B cell (primary cell): ENCODE results near the gene COL19A1. TPM values are rescaled to one million over a fixed set of nuclear protein-coding genes. Genes with fewer than 3 reads are reported as not detected.

Source experiments
- ATAC-seq: fragments of 200-7000 bp; cut with Tn5 transposase; one replicate; pipeline ENCODE4 v1.10.0; 2021; ENCODE audit warnings: low read depth, mild to moderate bottlenecking, moderate number of reproducible peaks, moderate library complexity
- CTCF ChIA-PET: fragments of 350-600 bp; sonication (Branson Sonifier 250); formaldehyde crosslinking; loops from one replicate; lab custom pipeline; 2021; ENCODE audit warnings: antibody characterized with exemption, inconsistent platforms; lab: Charles Lee
- POLR2A ChIA-PET: fragments of 350-600 bp; sonication (Branson Sonifier 250); formaldehyde crosslinking; loops from one replicate; lab custom pipeline; 2021; ENCODE audit warnings: antibody characterized with exemption; lab: Charles Lee
- DNase-seq: peaks from one replicate; pipeline ENCODE4 v3.0.0; 2013
- H2AFZ ChIP-seq: 2 replicates; pipeline ENCODE4 v1.6.1; 2012; ENCODE audit warnings: mild to moderate bottlenecking, low read depth, low read length; ENCODE audit not compliant: insufficient read depth, poor library complexity, severe bottlenecking
- H3K27ac ChIP-seq, 2 donors: 1 replicate in 1 of 2; 2 replicates in 1 of 2; pipeline ENCODE4 v1.5.1; 2012 to 2013; ENCODE audit warnings: low read length in 2 of 2, mild to moderate bottlenecking in 2 of 2, moderate library complexity in 1 of 2
- H3K27me3 ChIP-seq, 4 experiments: fragments of 200-600 bp in 1 of 4; sonication (generic) in 1 of 4; replicated peaks in 1 of 4; 1 replicate in 2 of 4; 2 replicates in 2 of 4; pipeline versions ENCODE4 v1.6.1 to v1.7.0; 2013 to 2016; ENCODE audit warnings: low read length in 3 of 4, mild to moderate bottlenecking in 2 of 4, mixed read lengths in 1 of 4, moderate library complexity in 1 of 4; ENCODE audit not compliant: insufficient read depth in 4 of 4, control insufficient read depth in 3 of 4; ENCODE audit errors: control extremely low read depth in 1 of 4
- H3K36me3 ChIP-seq, 2 experiments: replicated peaks in 1 of 2; 1 replicate in 1 of 2; 2 replicates in 1 of 2; pipeline versions ENCODE4 v1.6.1 to v1.7.1; 2013; ENCODE audit warnings: low read length in 1 of 2; ENCODE audit not compliant: insufficient read depth in 2 of 2, control insufficient read depth in 1 of 2; ENCODE audit errors: control extremely low read depth in 1 of 2, extremely low read depth in 1 of 2
- H3K4me1 ChIP-seq, 2 donors: fragments of 200-600 bp in 1 of 2; sonication (generic) in 1 of 2; 1 replicate in 1 of 2; 2 replicates in 1 of 2; pipeline versions ENCODE4 v1.5.1 to v1.6.1; 2013 to 2017; ENCODE audit warnings: low read length in 2 of 2; ENCODE audit not compliant: control insufficient read depth in 2 of 2, insufficient read depth in 2 of 2
- H3K4me2 ChIP-seq: replicated peaks from 2 replicates; pipeline ENCODE3; 2012; ENCODE audit warnings: mild to moderate bottlenecking, low read depth, low read length; ENCODE audit not compliant: poor library complexity, severe bottlenecking
- H3K4me3 ChIP-seq, 5 experiments: fragments of 200-600 bp in 1 of 5; sonication (generic) in 1 of 5; 1 replicate in 3 of 5; 2 replicates in 2 of 5; pipeline versions ENCODE4 v1.5.1 to v1.7.0; 2011 to 2016; ENCODE audit warnings: low read length in 4 of 5, mild to moderate bottlenecking in 4 of 5, low read depth in 2 of 5, control low read depth in 1 of 5, moderate library complexity in 1 of 5; ENCODE audit not compliant: insufficient read depth in 1 of 5; ENCODE audit errors: control extremely low read depth in 1 of 5, extremely low read depth in 1 of 5
- H3K79me2 ChIP-seq: fragments of 200-600 bp; sonication (generic); one replicate; pipeline ENCODE4 v1.6.0; 2016; ENCODE audit warnings: low read length; ENCODE audit not compliant: control insufficient read depth, insufficient read depth
- H3K9ac ChIP-seq: fragments of 200-600 bp; sonication (generic); 2 replicates; pipeline ENCODE4 v1.6.1; 2017; ENCODE audit warnings: mild to moderate bottlenecking, low read length, moderate library complexity
- H3K9me3 ChIP-seq, 3 donors: one replicate each; pipeline versions ENCODE4 v1.6.1 to v1.7.1; 2013; ENCODE audit warnings: low read length in 2 of 3; ENCODE audit not compliant: control insufficient read depth in 2 of 3, insufficient read depth in 1 of 3; ENCODE audit errors: control extremely low read depth in 1 of 3
- H4K20me1 ChIP-seq: 2 replicates; pipeline ENCODE4 v1.6.0; 2012; ENCODE audit warnings: mild to moderate bottlenecking, low read length; ENCODE audit not compliant: insufficient read depth, control insufficient read depth, poor library complexity, severe bottlenecking
- H3K27ac Mint-ChIP-seq: one replicate; pipeline ENCODE4 v1.8.0; 2021; ENCODE audit warnings: mixed read lengths
- H3K27me3 Mint-ChIP-seq: one replicate; pipeline ENCODE4 v1.8.0; 2021; ENCODE audit warnings: mixed read lengths
- H3K4me1 Mint-ChIP-seq: one replicate; pipeline ENCODE4 v1.8.0; 2021; ENCODE audit warnings: mixed read lengths
- H3K4me3 Mint-ChIP-seq: one replicate; pipeline ENCODE4 v1.8.0; 2021; ENCODE audit warnings: mixed read lengths
- H3K9me3 Mint-ChIP-seq: one replicate; pipeline ENCODE4 v1.8.0; 2022; ENCODE audit warnings: mixed read lengths; ENCODE audit not compliant: insufficient read depth
- CTCF ChIP-seq: fragments of 200-600 bp; IDR thresholded peaks from one replicate; pipeline ENCODE4 v1.8.0; 2022; ENCODE audit warnings: antibody characterized with exemption, mild to moderate bottlenecking
- EZH2 ChIP-seq: IDR thresholded peaks from 2 replicates; pipeline ENCODE4 v1.6.1; 2012; ENCODE audit warnings: borderline replicate concordance, low read depth, mild to moderate bottlenecking, moderate library complexity, low read length; ENCODE audit not compliant: insufficient read depth, poor library complexity, severe bottlenecking
- WGBS: methylation state at CpG from one replicate; pipeline ENCODE4 v1.1.5; 2013; ENCODE audit warnings: missing lambda C conversion rate; ENCODE audit not compliant: insufficient coverage; 5-methylcytosine and 5-hydroxymethylcytosine counted together
- intact Hi-C: fragments of 100-400 bp; cut with micrococcal nuclease; formaldehyde crosslinking; loops from one replicate; pipeline ENCODE4 v1.10.0; 2022
- polyA plus RNA-seq: library from polyadenylated mRNA; depleted of rRNA; stranded (reverse); fragments of >200 nt; gene quantifications from 2 replicates; pipeline ENCODE4 v1.2.3, GENCODE V29; 2012
- total RNA-seq, 2 donors: library from RNA; stranded (reverse); fragments of 120-200 nt in 1 of 2; gene quantifications; 1 replicate in 1 of 2; 2 replicates in 1 of 2; pipeline versions ENCODE4 v1.2.3 to v1.2.4, GENCODE V29; 2013 to 2022

Gene COL19A1
- total and polyA plus RNA-seq, 2 donors (not counting 1 experiment from before 2014, with no cell fraction given): 14.6 to 61.4 TPM

GRCh38 chr6:69887714-69888345, 21.5 kb downstream of the COL19A1 start:
- no peak overlapping the region for H2AFZ ChIP-seq
- H3K79me2 ChIP-seq: peaks cover 90% of the 10 kb centered on the region
- H3K4me2 ChIP-seq: peak overlapping the region; percentile 31
- intact Hi-C loops: loop anchor here (10.0 kb wide), 1 partner anchor 777 kb away; the partner anchor contains the start of gene SMAP1
- no peaks in the 10 kb centered on the region for H4K20me1 ChIP-seq
- no peak for TF ChIP-seq CTCF
- Mint-ChIP-seq H3K27ac (peak overlapping the region; percentile 87), H3K4me3 (peak overlapping the region; percentile 58), H3K4me1 (peaks cover 55% of the 10 kb centered on the region), H3K27me3 (no peaks in the 10 kb centered on the region), H3K9me3 (no peaks in the 10 kb centered on the region)
- H3K9ac ChIP-seq: peak overlapping the region; percentile 16
- CTCF ChIA-PET: interaction anchor here (1.4 to 4.4 kb wide), 4 partner anchors 19 to 155 kb away, joined by 3 to 20 read pairs (median 8); partner anchors contain the start of gene COL19A1
- H3K27ac ChIP-seq: peak overlapping the region; percentile 90 to 100
- ATAC-seq (no peak), DNase-seq (no peak)
- 100% methylated on average over 2 of the region's 5 CpGs for whole genome bisulfite sequencing
- no peaks in the 10 kb centered on the region for H3K27me3 ChIP-seq
- H3K4me3 ChIP-seq: no peak overlapping the region
- peaks cover 53 to 64% of the 10 kb centered on the region in 2 donors for H3K4me1 ChIP-seq
- peaks cover 0 to 41% of the 10 kb centered on the region in 2 experiments for H3K36me3 ChIP-seq
- POLR2A ChIA-PET: interaction anchor here (0.6 kb wide), 1 partner anchor 66 kb away, joined by 4 read pairs; no protein-coding TSS in a partner anchor
- H3K9me3 ChIP-seq: peaks cover 0 to 14% (median 5%) of the 10 kb centered on the region in 3 donors

GRCh38 chr6:69888482-69889233, 22.3 kb downstream of the COL19A1 start:
- H3K27me3 Mint-ChIP-seq: no peaks in the 10 kb centered on the region

More at GRCh38 chr6:69888482-69889233, 22.3 kb downstream of the COL19A1 start:
- H4K20me1 ChIP-seq: no peaks in the 10 kb centered on the region
- POLR2A ChIA-PET: interaction anchor here (0.6 kb wide), 1 partner anchor 66 kb away, joined by 4 read pairs; no protein-coding TSS in a partner anchor
- peaks cover 0 to 41% of the 10 kb centered on the region in 2 experiments for H3K36me3 ChIP-seq
- H3K4me1 ChIP-seq: peaks cover 45 to 60% of the 10 kb centered on the region in 2 donors
- peak overlapping the region; percentile 87 for H3K27ac Mint-ChIP-seq
- no peaks in the 10 kb centered on the region for H3K27me3 ChIP-seq
- peaks cover 0 to 14% (median 5%) of the 10 kb centered on the region in 3 donors for H3K9me3 ChIP-seq
- H3K9me3 Mint-ChIP-seq: no peaks in the 10 kb centered on the region
- ATAC-seq (no peak), DNase-seq (no peak)
- H3K79me2 ChIP-seq: peaks cover 81% of the 10 kb centered on the region
- no peak for TF ChIP-seq CTCF
- TF ChIP-seq EZH2: no peak
- intact Hi-C loops: loop anchor here (10.0 kb wide), 1 partner anchor 776 kb away; the partner anchor contains the start of gene SMAP1
- WGBS: no CpG with 5 or more reads among the region's 6 CpGs
- no peak overlapping the region for H3K4me3 Mint-ChIP-seq
- H3K9ac ChIP-seq: no peak overlapping the region
- peaks cover 52% of the 10 kb centered on the region for H3K4me1 Mint-ChIP-seq
- CTCF ChIA-PET: interaction anchor here (1.4 to 4.4 kb wide), 4 partner anchors 18 to 156 kb away, joined by 3 to 20 read pairs (median 6); partner anchors contain the start of gene COL19A1
- peak overlapping the region; percentile 4 for H3K4me2 ChIP-seq
- peak overlapping the region; percentile 90 to 100 for H3K27ac ChIP-seq
- no peak overlapping the region for H3K4me3 ChIP-seq
- no peak overlapping the region for H2AFZ ChIP-seq
